HCT116 (cell line): ENCODE results near the gene MRPL21.

Source experiments
- CEBPB ChIP-seq: IDR thresholded peaks from 2 replicates; pipeline ENCODE4 v1.6.1; 2012; ENCODE audit warnings: low read depth
- CTCF ChIP-seq, 3 experiments: fragments of 200-600 bp in 1 of 3; sonication (generic) in 1 of 3; IDR thresholded peaks in 2 of 3; conservative IDR thresholded peaks in 1 of 3; 2 replicates each; pipeline ENCODE4 v1.5.1; 2012 to 2017; ENCODE audit warnings: low read depth in 2 of 3, low read length in 2 of 3, antibody characterized with exemption in 1 of 3, borderline replicate concordance in 1 of 3, control low read depth in 1 of 3, mild to moderate bottlenecking in 1 of 3, mixed read lengths in 1 of 3, mixed run types in 1 of 3, moderate library complexity in 1 of 3; ENCODE audit not compliant: insufficient read depth in 1 of 3

- TF ChIP-seq CEBPB (no peak), CTCF (IDR thresholded peaks at IDR 0.05 in 2 of 3, conservative IDR thresholded peaks at IDR 0.05 in 1 of 3; ENCODE audit: borderline replicate concordance in 1 of 3, insufficient read depth in 1 of 3, low read depth in 2 of 3, low read length in 2 of 3) (no peak)
Observed at GRCh38 chr11:68882391-68882790, 21.2 kb downstream of the MRPL21 start.
